ENCODE measurements around the gene HNRNPL. TPM values are rescaled to one million over a fixed set of nuclear protein-coding genes. Genes with fewer than 3 reads are reported as not detected.

The HNRNPL gene
- total and polyA plus RNA-seq, 10 of the 15 experiments (the other 5 are each of a cell fraction or from before 2014, with no cell fraction given): 32.5 to 512 (median 306) TPM

DNA sequence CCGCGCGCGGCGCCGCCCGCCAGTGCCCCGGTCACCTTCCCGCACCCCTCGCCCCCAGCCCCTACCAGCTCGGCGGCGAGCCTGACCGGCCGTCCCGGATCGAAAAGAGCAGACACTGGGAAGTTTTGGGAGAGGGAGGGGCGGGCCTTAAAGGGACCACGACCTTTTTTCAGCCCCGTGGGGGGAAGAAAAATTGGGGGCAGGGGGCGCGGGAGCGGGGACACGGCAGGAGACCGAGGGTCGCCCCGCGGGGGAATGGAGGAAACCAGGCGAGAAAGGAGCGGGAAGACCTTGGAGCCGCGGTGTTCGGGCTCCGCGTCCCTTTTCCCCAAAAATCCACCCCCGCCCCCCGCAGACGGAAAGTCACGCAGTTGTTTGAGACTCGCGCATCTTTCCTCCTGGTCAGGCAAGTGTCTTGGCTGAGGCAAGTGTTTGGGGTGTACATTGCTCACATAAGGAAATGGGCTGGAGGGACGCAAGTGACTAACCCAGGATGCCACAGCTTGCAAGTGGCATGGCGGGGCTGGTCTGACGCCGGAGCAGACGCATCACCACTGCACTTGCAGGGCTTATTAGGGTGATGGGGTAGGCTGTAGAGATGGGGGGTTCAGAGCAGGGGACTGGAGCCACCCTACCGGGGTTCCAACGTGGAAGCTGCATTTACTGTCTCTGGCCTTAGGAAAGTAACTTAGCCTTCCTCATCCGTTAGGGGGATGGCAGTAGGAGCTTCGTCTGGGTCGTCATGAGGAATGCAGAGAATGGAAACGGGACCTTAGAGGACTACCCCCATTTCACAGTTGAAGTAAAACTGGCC is 2.7 kb upstream of the HNRNPL start (continued):
- TF ChIP-seq, protein P1, sequence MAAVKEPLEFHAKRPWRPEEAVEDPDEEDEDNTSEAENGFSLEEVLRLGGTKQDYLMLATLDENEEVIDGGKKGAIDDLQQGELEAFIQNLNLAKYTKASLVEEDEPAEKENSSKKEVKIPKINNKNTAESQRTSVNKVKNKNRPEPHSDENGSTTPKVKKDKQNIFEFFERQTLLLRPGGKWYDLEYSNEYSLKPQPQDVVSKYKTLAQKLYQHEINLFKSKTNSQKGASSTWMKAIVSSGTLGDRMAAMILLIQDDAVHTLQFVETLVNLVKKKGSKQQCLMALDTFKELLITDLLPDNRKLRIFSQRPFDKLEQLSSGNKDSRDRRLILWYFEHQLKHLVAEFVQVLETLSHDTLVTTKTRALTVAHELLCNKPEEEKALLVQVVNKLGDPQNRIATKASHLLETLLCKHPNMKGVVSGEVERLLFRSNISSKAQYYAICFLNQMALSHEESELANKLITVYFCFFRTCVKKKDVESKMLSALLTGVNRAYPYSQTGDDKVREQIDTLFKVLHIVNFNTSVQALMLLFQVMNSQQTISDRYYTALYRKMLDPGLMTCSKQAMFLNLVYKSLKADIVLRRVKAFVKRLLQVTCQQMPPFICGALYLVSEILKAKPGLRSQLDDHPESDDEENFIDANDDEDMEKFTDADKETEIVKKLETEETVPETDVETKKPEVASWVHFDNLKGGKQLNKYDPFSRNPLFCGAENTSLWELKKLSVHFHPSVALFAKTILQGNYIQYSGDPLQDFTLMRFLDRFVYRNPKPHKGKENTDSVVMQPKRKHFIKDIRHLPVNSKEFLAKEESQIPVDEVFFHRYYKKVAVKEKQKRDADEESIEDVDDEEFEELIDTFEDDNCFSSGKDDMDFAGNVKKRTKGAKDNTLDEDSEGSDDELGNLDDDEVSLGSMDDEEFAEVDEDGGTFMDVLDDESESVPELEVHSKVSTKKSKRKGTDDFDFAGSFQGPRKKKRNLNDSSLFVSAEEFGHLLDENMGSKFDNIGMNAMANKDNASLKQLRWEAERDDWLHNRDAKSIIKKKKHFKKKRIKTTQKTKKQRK (IDR thresholded peaks at IDR 0.05; ENCODE audit: low read depth, low read length): no peak
- TF ChIP-seq ZNF217 (IDR thresholded peaks at IDR 0.05): no peak
- TF ChIP-seq, protein P2, sequence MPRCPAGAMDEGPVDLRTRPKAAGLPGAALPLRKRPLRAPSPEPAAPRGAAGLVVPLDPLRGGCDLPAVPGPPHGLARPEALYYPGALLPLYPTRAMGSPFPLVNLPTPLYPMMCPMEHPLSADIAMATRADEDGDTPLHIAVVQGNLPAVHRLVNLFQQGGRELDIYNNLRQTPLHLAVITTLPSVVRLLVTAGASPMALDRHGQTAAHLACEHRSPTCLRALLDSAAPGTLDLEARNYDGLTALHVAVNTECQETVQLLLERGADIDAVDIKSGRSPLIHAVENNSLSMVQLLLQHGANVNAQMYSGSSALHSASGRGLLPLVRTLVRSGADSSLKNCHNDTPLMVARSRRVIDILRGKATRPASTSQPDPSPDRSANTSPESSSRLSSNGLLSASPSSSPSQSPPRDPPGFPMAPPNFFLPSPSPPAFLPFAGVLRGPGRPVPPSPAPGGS (IDR thresholded peaks at IDR 0.05; ENCODE audit: borderline replicate concordance, insufficient read depth, low read depth, low read length, poor library complexity, severe bottlenecking): no peak
- TF ChIP-seq, protein P3, sequence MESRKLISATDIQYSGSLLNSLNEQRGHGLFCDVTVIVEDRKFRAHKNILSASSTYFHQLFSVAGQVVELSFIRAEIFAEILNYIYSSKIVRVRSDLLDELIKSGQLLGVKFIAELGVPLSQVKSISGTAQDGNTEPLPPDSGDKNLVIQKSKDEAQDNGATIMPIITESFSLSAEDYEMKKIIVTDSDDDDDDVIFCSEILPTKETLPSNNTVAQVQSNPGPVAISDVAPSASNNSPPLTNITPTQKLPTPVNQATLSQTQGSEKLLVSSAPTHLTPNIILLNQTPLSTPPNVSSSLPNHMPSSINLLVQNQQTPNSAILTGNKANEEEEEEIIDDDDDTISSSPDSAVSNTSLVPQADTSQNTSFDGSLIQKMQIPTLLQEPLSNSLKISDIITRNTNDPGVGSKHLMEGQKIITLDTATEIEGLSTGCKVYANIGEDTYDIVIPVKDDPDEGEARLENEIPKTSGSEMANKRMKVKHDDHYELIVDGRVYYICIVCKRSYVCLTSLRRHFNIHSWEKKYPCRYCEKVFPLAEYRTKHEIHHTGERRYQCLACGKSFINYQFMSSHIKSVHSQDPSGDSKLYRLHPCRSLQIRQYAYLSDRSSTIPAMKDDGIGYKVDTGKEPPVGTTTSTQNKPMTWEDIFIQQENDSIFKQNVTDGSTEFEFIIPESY (IDR thresholded peaks at IDR 0.05): no peak
- TF ChIP-seq, protein P4, sequence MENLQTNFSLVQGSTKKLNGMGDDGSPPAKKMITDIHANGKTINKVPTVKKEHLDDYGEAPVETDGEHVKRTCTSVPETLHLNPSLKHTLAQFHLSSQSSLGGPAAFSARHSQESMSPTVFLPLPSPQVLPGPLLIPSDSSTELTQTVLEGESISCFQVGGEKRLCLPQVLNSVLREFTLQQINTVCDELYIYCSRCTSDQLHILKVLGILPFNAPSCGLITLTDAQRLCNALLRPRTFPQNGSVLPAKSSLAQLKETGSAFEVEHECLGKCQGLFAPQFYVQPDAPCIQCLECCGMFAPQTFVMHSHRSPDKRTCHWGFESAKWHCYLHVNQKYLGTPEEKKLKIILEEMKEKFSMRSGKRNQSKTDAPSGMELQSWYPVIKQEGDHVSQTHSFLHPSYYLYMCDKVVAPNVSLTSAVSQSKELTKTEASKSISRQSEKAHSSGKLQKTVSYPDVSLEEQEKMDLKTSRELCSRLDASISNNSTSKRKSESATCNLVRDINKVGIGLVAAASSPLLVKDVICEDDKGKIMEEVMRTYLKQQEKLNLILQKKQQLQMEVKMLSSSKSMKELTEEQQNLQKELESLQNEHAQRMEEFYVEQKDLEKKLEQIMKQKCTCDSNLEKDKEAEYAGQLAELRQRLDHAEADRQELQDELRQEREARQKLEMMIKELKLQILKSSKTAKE (IDR thresholded peaks at IDR 0.05; ENCODE audit: low read depth, poor library complexity, severe bottlenecking): no peak
- no peak for TF ChIP-seq GABPA (IDR thresholded peaks at IDR 0.05; ENCODE audit: low read depth)
- TF ChIP-seq, protein P5, sequence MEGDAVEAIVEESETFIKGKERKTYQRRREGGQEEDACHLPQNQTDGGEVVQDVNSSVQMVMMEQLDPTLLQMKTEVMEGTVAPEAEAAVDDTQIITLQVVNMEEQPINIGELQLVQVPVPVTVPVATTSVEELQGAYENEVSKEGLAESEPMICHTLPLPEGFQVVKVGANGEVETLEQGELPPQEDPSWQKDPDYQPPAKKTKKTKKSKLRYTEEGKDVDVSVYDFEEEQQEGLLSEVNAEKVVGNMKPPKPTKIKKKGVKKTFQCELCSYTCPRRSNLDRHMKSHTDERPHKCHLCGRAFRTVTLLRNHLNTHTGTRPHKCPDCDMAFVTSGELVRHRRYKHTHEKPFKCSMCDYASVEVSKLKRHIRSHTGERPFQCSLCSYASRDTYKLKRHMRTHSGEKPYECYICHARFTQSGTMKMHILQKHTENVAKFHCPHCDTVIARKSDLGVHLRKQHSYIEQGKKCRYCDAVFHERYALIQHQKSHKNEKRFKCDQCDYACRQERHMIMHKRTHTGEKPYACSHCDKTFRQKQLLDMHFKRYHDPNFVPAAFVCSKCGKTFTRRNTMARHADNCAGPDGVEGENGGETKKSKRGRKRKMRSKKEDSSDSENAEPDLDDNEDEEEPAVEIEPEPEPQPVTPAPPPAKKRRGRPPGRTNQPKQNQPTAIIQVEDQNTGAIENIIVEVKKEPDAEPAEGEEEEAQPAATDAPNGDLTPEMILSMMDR (IDR thresholded peaks at IDR 0.05 in 2 of 3, conservative IDR thresholded peaks at IDR 0.05 in 1 of 3; ENCODE audit: control insufficient read depth in 2 of 3, extremely low read depth in 1 of 3, insufficient read depth in 1 of 3, low read depth in 3 of 3, low read length in 3 of 3): no peak
- no peak for TF ChIP-seq NFYA (IDR thresholded peaks at IDR 0.05; ENCODE audit: borderline replicate concordance, low read depth, low read length)
- no peak for TF ChIP-seq SMARCA5 (IDR thresholded peaks at IDR 0.05)
- no peak for TF ChIP-seq HCFC1 (IDR thresholded peaks at IDR 0.05; ENCODE audit: low read length)
- TF ChIP-seq BACH1 (IDR thresholded peaks at IDR 0.05; ENCODE audit: borderline replicate concordance): peak; percentile 32; the same call in 1 of the 2 replicates
- TF ChIP-seq, protein P6, sequence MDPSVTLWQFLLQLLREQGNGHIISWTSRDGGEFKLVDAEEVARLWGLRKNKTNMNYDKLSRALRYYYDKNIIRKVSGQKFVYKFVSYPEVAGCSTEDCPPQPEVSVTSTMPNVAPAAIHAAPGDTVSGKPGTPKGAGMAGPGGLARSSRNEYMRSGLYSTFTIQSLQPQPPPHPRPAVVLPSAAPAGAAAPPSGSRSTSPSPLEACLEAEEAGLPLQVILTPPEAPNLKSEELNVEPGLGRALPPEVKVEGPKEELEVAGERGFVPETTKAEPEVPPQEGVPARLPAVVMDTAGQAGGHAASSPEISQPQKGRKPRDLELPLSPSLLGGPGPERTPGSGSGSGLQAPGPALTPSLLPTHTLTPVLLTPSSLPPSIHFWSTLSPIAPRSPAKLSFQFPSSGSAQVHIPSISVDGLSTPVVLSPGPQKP (IDR thresholded peaks at IDR 0.05; ENCODE audit: low read depth, low read length): no peak
- TF ChIP-seq ESRRA (IDR thresholded peaks at IDR 0.05; ENCODE audit: low read length): no peak
- TF ChIP-seq EP300 (IDR thresholded peaks at IDR 0.05; ENCODE audit: borderline replicate concordance in 1 of 2, control insufficient read depth in 1 of 2, low read depth in 2 of 2, low read length in 2 of 2): no peak
- no peak for TF ChIP-seq RUNX3 (IDR thresholded peaks at IDR 0.05; ENCODE audit: low read length)
